Measurements from ENCODE around the gene IL1RAPL1.
A peak's percentile ranks its signal among the peaks of the same experiment; 100 is the strongest.

IL1RAPL1 gene

GRCh38 chrX:28586981-28587551, at the start of gene IL1RAPL1:
Gene IL1RAPL1 (plus strand): TSS chrX:28587446.
- H3K27ac ChIP-seq (ENCODE audit: low read depth, low read length) = no peak within 1 kb of the TSS
- H3K9ac ChIP-seq (ENCODE audit: low read length) = peak within 1 kb of the TSS; percentile 35
- peaks cover 17% of the 10 kb centered on the region; the same call in 1 of the 2 replicates for H3K27me3 ChIP-seq (ENCODE audit: control insufficient read depth, insufficient read depth, low read length)
- H3K4me3 ChIP-seq (ENCODE audit: low read depth, low read length) = peak within 1 kb of the TSS; percentile 63
- H3K9me3 ChIP-seq (ENCODE audit: control insufficient read depth, insufficient read depth, low read depth, low read length) = no peaks in the 10 kb centered on the region
- H3K36me3 ChIP-seq (ENCODE audit: control insufficient read depth, insufficient read depth, low read length) = no peaks in the 10 kb centered on the region
- H3K4me1 ChIP-seq (ENCODE audit: control insufficient read depth, insufficient read depth, low read length) = peaks cover 24% of the 10 kb centered on the region

DNA sequence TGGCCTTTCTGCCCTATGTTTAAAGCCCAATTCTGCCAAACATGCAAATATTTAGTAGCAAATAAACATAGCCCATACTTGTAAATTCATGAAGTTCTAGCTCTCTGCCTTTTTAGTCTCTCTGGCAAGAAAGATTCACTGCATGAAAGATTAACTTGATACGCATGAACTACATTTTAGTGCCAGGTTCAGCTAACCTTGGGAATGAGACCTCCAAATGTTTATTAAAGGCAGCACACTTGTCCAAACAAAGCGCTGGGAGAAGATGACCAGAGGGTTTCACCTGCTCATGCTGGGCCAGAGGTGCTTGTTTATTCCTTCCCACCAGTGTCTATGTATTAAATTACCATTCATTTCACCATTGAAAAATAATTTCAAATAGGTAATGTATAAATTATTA, 44.5 kb upstream of the IL1RAPL1 start:
- no peak overlapping the region for H3K27ac ChIP-seq (ENCODE audit: low read depth, low read length)
- H3K36me3 ChIP-seq (ENCODE audit: control insufficient read depth, insufficient read depth, low read length) = no peaks in the 10 kb centered on the region
- no peaks in the 10 kb centered on the region for H3K4me1 ChIP-seq (ENCODE audit: control insufficient read depth, insufficient read depth, low read length)
- no peaks in the 10 kb centered on the region; the same call in 1 of the 2 replicates for H3K27me3 ChIP-seq (ENCODE audit: control insufficient read depth, insufficient read depth, low read length)
- H3K4me3 ChIP-seq (ENCODE audit: low read depth, low read length) = no peak overlapping the region
- H3K9me3 ChIP-seq (ENCODE audit: control insufficient read depth, insufficient read depth, low read depth, low read length) = no peaks in the 10 kb centered on the region; the same call in 1 of the 2 replicates
- H3K9ac ChIP-seq (ENCODE audit: low read length) = no peak overlapping the region

- Histone ChIP-seq H3K4me3 (ENCODE audit: low read depth, low read length) (no peak overlapping the region), H3K9ac (ENCODE audit: low read length) (no peak overlapping the region)
Observed at GRCh38 chrX:28549838-28550237, 37.4 kb upstream of the IL1RAPL1 start.

GRCh38 chrX:28550331-28550872, 36.8 kb upstream of the IL1RAPL1 start:
- H3K4me3 ChIP-seq (ENCODE audit: low read depth, low read length) = no peak overlapping the region
- no peaks in the 10 kb centered on the region; the same call in 1 of the 2 replicates for H3K27me3 ChIP-seq (ENCODE audit: control insufficient read depth, insufficient read depth, low read length)
- H3K9me3 ChIP-seq (ENCODE audit: control insufficient read depth, insufficient read depth, low read depth, low read length) = 0 out of 2 replicates have a peak, but pooled peaks cover 2% of the 10 kb centered on the region

More at GRCh38 chrX:28549838-28550237, 37.4 kb upstream of the IL1RAPL1 start:
- no peaks in the 10 kb centered on the region for H3K36me3 ChIP-seq (ENCODE audit: control insufficient read depth, insufficient read depth, low read length)
- H3K27me3 ChIP-seq (ENCODE audit: control insufficient read depth, insufficient read depth, low read length) = no peaks in the 10 kb centered on the region; the same call in 1 of the 2 replicates
- no peaks in the 10 kb centered on the region for H3K9me3 ChIP-seq (ENCODE audit: control insufficient read depth, insufficient read depth, low read depth, low read length)
- H3K27ac ChIP-seq (ENCODE audit: low read depth, low read length) = no peak overlapping the region
- H3K4me1 ChIP-seq (ENCODE audit: control insufficient read depth, insufficient read depth, low read length) = no peaks in the 10 kb centered on the region; the same call in 1 of the 2 replicates

GRCh38 chrX:28552322-28552721, 34.9 kb upstream of the IL1RAPL1 start:
- Histone ChIP-seq H3K4me1 (ENCODE audit: control insufficient read depth, insufficient read depth, low read length) (no peaks in the 10 kb centered on the region; the same call in 1 of the 2 replicates), H3K27ac (ENCODE audit: low read depth, low read length) (no peak overlapping the region), H3K9me3 (ENCODE audit: control insufficient read depth, insufficient read depth, low read depth, low read length) (peaks cover 21% of the 10 kb centered on the region), H3K36me3 (ENCODE audit: control insufficient read depth, insufficient read depth, low read length) (no peaks in the 10 kb centered on the region), H3K9ac (ENCODE audit: low read length) (no peak overlapping the region), H3K4me3 (ENCODE audit: low read depth, low read length) (no peak overlapping the region), H3K27me3 (ENCODE audit: control insufficient read depth, insufficient read depth, low read length) (no peaks in the 10 kb centered on the region; the same call in 1 of the 2 replicates)

More at GRCh38 chrX:28550331-28550872, 36.8 kb upstream of the IL1RAPL1 start:
- no peak overlapping the region for H3K27ac ChIP-seq (ENCODE audit: low read depth, low read length)
- no peaks in the 10 kb centered on the region; the same call in 1 of the 2 replicates for H3K4me1 ChIP-seq (ENCODE audit: control insufficient read depth, insufficient read depth, low read length)
- no peaks in the 10 kb centered on the region for H3K36me3 ChIP-seq (ENCODE audit: control insufficient read depth, insufficient read depth, low read length)
- H3K9ac ChIP-seq (ENCODE audit: low read length) = no peak overlapping the region

GRCh38 chrX:28552882-28553829, 34.1 kb upstream of the IL1RAPL1 start:
- Histone ChIP-seq H3K27me3 (ENCODE audit: control insufficient read depth, insufficient read depth, low read length) (no peaks in the 10 kb centered on the region; the same call in 1 of the 2 replicates), H3K4me3 (ENCODE audit: low read depth, low read length) (no peak overlapping the region), H3K4me1 (ENCODE audit: control insufficient read depth, insufficient read depth, low read length) (no peaks in the 10 kb centered on the region; the same call in 1 of the 2 replicates), H3K36me3 (ENCODE audit: control insufficient read depth, insufficient read depth, low read length) (no peaks in the 10 kb centered on the region), H3K27ac (ENCODE audit: low read depth, low read length) (no peak overlapping the region), H3K9me3 (ENCODE audit: control insufficient read depth, insufficient read depth, low read depth, low read length) (peaks cover 30% of the 10 kb centered on the region), H3K9ac (ENCODE audit: low read length) (no peak overlapping the region)

DNA sequence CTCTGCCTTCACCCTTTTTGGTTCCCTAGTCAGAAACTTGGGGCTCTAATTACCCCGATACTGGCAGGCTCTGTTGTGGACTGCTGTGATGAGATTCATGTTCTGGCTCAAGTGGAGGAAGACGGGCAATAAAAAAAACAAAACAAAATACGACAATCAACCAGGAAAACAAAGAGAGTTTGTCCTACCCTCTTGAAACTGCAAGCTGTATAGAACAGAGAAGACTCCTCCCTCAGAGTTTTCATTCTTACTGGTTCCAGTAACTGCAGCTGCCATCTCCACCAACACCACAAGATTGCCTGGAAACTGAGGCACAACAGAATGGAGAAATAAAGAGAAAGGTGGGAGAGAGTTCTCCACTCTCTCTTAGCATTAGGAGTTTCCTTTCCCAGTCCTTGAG, 11.1 kb upstream of the IL1RAPL1 start:
- H3K27ac ChIP-seq (ENCODE audit: low read depth, low read length) = no peak overlapping the region

GRCh38 chrX:28581522-28581921, 5.7 kb upstream of the IL1RAPL1 start:
- Histone ChIP-seq H3K4me3 (ENCODE audit: low read depth, low read length) (no peak overlapping the region), H3K36me3 (ENCODE audit: control insufficient read depth, insufficient read depth, low read length) (no peaks in the 10 kb centered on the region)

More for the DNA sequence above, 11.1 kb upstream of the IL1RAPL1 start:
- H3K4me3 ChIP-seq (ENCODE audit: low read depth, low read length) = no peak overlapping the region
- no peaks in the 10 kb centered on the region for H3K9me3 ChIP-seq (ENCODE audit: control insufficient read depth, insufficient read depth, low read depth, low read length)
- H3K4me1 ChIP-seq (ENCODE audit: control insufficient read depth, insufficient read depth, low read length) = peaks cover 11% of the 10 kb centered on the region
- H3K27me3 ChIP-seq (ENCODE audit: control insufficient read depth, insufficient read depth, low read length) = no peaks in the 10 kb centered on the region; the same call in 1 of the 2 replicates
- no peak overlapping the region for H3K9ac ChIP-seq (ENCODE audit: low read length)
- H3K36me3 ChIP-seq (ENCODE audit: control insufficient read depth, insufficient read depth, low read length) = no peaks in the 10 kb centered on the region

DNA sequence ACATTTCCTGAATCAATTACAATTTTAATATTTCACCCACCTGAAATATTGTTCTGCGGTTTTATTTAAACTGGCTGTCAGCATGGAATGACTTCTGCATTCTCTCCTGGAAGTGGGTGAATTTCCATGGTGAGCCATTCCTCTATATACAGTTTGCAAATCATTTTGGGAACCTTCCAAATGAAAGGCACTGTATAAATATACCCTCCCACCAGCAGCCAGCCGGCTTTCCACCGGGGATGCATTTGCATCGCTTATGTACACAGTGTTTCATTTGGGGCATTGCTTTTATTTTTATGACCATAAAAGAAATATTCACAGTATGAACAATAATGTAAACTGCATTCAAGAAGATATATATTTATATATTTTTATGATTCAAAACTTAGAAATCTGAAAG, 4.7 kb upstream of the IL1RAPL1 start:
- no peak overlapping the region for H3K9ac ChIP-seq (ENCODE audit: low read length)
- H3K36me3 ChIP-seq (ENCODE audit: control insufficient read depth, insufficient read depth, low read length) = no peaks in the 10 kb centered on the region
- H3K9me3 ChIP-seq (ENCODE audit: control insufficient read depth, insufficient read depth, low read depth, low read length) = no peaks in the 10 kb centered on the region
- H3K4me1 ChIP-seq (ENCODE audit: control insufficient read depth, insufficient read depth, low read length) = peaks cover 19% of the 10 kb centered on the region
- H3K27me3 ChIP-seq (ENCODE audit: control insufficient read depth, insufficient read depth, low read length) = no peaks in the 10 kb centered on the region; the same call in 1 of the 2 replicates
- no peak overlapping the region for H3K4me3 ChIP-seq (ENCODE audit: low read depth, low read length)
- no peak overlapping the region for H3K27ac ChIP-seq (ENCODE audit: low read depth, low read length)

More at GRCh38 chrX:28581522-28581921, 5.7 kb upstream of the IL1RAPL1 start:
- Histone ChIP-seq H3K4me1 (ENCODE audit: control insufficient read depth, insufficient read depth, low read length) (peaks cover 19% of the 10 kb centered on the region), H3K27me3 (ENCODE audit: control insufficient read depth, insufficient read depth, low read length) (no peaks in the 10 kb centered on the region; the same call in 1 of the 2 replicates), H3K9me3 (ENCODE audit: control insufficient read depth, insufficient read depth, low read depth, low read length) (no peaks in the 10 kb centered on the region), H3K27ac (ENCODE audit: low read depth, low read length) (no peak overlapping the region), H3K9ac (ENCODE audit: low read length) (no peak overlapping the region)

DNA sequence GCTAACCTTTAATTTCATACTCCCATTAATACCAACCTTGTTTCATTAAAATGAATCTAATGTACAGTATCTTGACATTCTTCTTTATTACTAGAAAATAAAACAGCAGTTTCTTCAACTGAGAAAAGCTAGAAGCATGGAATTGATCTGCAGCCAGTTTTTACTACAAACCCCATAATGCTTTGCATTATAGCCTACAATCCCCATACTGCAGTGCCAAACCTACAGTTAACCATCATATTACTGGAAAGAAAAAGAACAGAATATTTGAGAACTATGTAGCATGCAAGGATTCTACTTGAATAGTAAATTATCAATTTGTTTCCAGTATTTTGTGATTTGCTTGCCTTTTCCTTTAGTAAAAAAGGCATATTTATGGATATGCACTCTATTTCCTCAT, 3.2 kb upstream of the IL1RAPL1 start:
- Histone ChIP-seq H3K4me3 (ENCODE audit: low read depth, low read length) (no peak overlapping the region), H3K27me3 (ENCODE audit: control insufficient read depth, insufficient read depth, low read length) (peaks cover 14% of the 10 kb centered on the region; the same call in 1 of the 2 replicates), H3K36me3 (ENCODE audit: control insufficient read depth, insufficient read depth, low read length) (no peaks in the 10 kb centered on the region), H3K9me3 (ENCODE audit: control insufficient read depth, insufficient read depth, low read depth, low read length) (no peaks in the 10 kb centered on the region), H3K4me1 (ENCODE audit: control insufficient read depth, insufficient read depth, low read length) (peaks cover 21% of the 10 kb centered on the region), H3K27ac (ENCODE audit: low read depth, low read length) (no peak overlapping the region), H3K9ac (ENCODE audit: low read length) (no peak overlapping the region)

Data from HUES6 (cell line).